Left ventricle myocardium inferior (tissue), 1 donor: ENCODE results near the gene HEXD. TPM values are rescaled to one million over a fixed set of nuclear protein-coding genes. Genes with fewer than 3 reads are reported as not detected.

Experiments used
- DNase-seq: peaks from one replicate; pipeline ENCODE4 v3.0.0-alpha.2; 2020
- H3K27ac ChIP-seq: fragments of 200-600 bp; replicated peaks from 2 replicates; pipeline ENCODE4 v1.8.0; 2021
- H3K27me3 ChIP-seq: fragments of 200-600 bp; 2 replicates; pipeline ENCODE4 v1.8.0; 2021; ENCODE audit warnings: low read depth
- H3K36me3 ChIP-seq: fragments of 200-600 bp; 2 replicates; pipeline ENCODE4 v1.8.0; 2021
- H3K4me1 ChIP-seq: fragments of 200-600 bp; 2 replicates; pipeline ENCODE4 v1.8.0; 2021
- H3K4me3 ChIP-seq: fragments of 200-600 bp; 2 replicates; pipeline ENCODE4 v1.8.0; 2021; ENCODE audit warnings: mild to moderate bottlenecking, moderate library complexity
- H3K9me3 ChIP-seq: fragments of 200-600 bp; replicated peaks from 2 replicates; pipeline ENCODE4 v1.8.0; 2021
- intact Hi-C: fragments of 100-400 bp; cut with micrococcal nuclease; formaldehyde crosslinking; loops from one replicate; pipeline ENCODE4 v1.11.0; 2022
- total RNA-seq: library from RNA; stranded (reverse); fragmentation: NEBNext Ultra II Directional; extraction: Animal tissue kit (Norgen Biotek cat#: 25700); gene quantifications from one replicate; pipeline ENCODE4 v1.2.1, GENCODE V29; 2021
- TF ChIP-seq, protein P1 (sequence below): fragments of 200-600 bp; IDR thresholded peaks from 2 replicates; pipeline ENCODE4 v1.8.0; 2021; ENCODE audit warnings: antibody characterized with exemption, mild to moderate bottlenecking, borderline replicate concordance
- donor health status: DM: no; HTN: yes; CAD: no; lungs with severe emphysema.

The HEXD gene
- total RNA-seq, 1 donor from 2014 or later: 14.1 TPM

DNA sequence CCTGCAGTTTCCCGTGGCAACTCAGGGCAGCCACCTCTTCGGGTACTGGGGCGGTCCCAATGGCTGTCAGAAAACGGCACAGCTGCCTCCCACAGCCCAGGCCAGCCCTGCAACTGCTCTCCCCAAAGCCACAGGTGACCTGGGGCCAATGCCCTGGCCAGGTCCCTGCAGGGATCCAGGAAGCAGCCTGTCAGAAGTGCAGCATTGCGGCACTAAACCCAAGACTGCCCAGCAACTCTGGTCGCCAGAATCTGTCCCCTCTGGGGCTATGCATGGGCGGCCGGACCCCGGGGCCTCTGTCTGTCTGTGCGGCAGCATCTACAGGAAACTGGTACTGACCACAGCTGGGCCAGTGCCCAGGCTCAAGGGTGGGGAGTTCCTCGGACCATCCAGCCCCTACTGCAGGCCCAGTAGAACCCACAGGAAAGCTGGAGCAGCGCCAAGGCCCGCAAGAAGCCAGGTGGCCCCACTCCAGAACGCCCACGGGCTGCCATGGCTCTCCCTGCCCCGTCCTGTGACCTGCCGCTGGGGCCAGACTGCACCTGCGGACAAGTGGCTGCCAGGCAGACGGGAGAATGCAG, 26.9 kb downstream of the HEXD start:
- intact Hi-C loops: no loop called here
- peaks cover 26% of the 10 kb centered on the region for H3K4me1 ChIP-seq
- peak overlapping the region; percentile 12 for H3K27ac ChIP-seq

DNA sequence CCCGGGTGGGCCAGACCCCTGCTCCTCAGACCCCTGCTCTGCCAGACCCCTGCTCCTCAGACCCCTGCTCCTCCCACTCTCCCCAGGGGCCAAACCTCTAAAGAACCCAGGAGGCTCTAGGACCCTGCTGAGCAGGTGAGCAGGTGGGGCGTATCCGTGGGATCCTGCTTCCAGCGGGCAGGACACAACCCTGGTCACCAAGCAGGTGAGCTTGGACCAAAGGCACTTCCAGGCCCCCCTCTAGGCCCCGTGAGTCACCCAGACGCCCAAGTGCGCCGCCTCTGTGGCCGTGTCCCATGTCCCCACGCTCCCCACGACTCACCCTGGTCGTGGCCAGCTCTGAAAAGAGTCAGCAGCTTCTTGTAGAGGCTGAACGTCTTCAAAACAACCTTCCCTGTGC, 27.4 kb downstream of the HEXD start:
- H3K27ac ChIP-seq: peak overlapping the region; percentile 12
- H3K36me3 ChIP-seq: peaks cover 25% of the 10 kb centered on the region
- H3K27me3 ChIP-seq: no peaks in the 10 kb centered on the region
- H3K4me3 ChIP-seq: no peak overlapping the region
- no peaks in the 10 kb centered on the region for H3K9me3 ChIP-seq
- intact Hi-C loops: no loop called here
- TF ChIP-seq, protein P1, sequence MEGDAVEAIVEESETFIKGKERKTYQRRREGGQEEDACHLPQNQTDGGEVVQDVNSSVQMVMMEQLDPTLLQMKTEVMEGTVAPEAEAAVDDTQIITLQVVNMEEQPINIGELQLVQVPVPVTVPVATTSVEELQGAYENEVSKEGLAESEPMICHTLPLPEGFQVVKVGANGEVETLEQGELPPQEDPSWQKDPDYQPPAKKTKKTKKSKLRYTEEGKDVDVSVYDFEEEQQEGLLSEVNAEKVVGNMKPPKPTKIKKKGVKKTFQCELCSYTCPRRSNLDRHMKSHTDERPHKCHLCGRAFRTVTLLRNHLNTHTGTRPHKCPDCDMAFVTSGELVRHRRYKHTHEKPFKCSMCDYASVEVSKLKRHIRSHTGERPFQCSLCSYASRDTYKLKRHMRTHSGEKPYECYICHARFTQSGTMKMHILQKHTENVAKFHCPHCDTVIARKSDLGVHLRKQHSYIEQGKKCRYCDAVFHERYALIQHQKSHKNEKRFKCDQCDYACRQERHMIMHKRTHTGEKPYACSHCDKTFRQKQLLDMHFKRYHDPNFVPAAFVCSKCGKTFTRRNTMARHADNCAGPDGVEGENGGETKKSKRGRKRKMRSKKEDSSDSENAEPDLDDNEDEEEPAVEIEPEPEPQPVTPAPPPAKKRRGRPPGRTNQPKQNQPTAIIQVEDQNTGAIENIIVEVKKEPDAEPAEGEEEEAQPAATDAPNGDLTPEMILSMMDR: no peak
- peaks cover 31% of the 10 kb centered on the region for H3K4me1 ChIP-seq
- DNase-seq: no peak

More for the DNA sequence above, 26.9 kb downstream of the HEXD start:
- DNase-seq: no peak
- Histone ChIP-seq H3K4me3 (no peak overlapping the region), H3K36me3 (peaks cover 25% of the 10 kb centered on the region), H3K9me3 (no peaks in the 10 kb centered on the region), H3K27me3 (no peaks in the 10 kb centered on the region)
- TF ChIP-seq, protein P1: no peak

DNA sequence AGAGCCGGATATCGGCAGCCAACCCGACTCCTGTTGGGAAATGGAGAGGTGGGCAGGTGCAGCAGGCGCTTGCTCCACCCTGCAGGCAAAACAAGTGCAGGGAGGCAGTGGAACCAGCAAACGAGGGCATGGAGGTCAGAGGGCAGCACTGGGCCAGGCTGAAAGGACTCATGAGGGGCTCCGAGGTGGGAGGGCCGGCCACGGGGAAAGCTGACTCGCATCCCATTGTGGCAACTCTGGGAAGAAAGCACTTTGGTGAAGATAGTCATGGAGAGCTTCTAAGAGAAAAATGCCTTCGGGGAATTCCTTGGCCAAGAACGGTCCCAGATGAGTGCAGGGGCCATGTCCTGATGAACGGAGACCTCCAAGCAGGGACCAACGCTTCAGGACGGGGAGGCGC, 28.0 kb downstream of the HEXD start:
- no peak for DNase-seq
- no peak overlapping the region for H3K27ac ChIP-seq
- no peaks in the 10 kb centered on the region for H3K9me3 ChIP-seq
- no peaks in the 10 kb centered on the region for H3K27me3 ChIP-seq
- peaks cover 34% of the 10 kb centered on the region for H3K4me1 ChIP-seq
- intact Hi-C loops: no loop called here
- peaks cover 25% of the 10 kb centered on the region for H3K36me3 ChIP-seq
- TF ChIP-seq, protein P1: no peak
- H3K4me3 ChIP-seq: no peak overlapping the region

DNA sequence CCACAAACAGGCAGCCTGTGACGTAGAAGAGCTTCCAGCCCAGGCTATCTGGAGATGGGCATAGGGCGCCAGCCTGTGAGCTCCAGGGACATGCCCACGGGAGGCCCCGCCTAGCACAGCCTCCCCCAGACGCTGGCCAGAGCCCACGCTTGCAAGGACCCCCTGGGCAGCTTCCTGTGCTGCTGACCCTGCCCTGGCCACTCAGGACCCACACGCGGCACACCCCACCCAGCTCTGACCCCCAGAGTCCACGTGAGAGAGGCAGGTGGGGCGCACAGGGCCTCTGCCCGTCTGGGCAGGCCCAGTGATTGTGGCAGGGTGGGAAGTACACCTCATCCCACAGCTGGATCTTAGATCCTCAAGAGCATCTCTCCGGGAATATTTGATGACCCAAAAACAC, 28.5 kb downstream of the HEXD start:
- no peak overlapping the region for H3K27ac ChIP-seq
- no peak for DNase-seq
- no peaks in the 10 kb centered on the region for H3K27me3 ChIP-seq
- intact Hi-C loops: no loop called here
- H3K4me1 ChIP-seq: peaks cover 40% of the 10 kb centered on the region
- peaks cover 25% of the 10 kb centered on the region for H3K36me3 ChIP-seq
- TF ChIP-seq, protein P1: no peak
- H3K9me3 ChIP-seq: no peaks in the 10 kb centered on the region
- H3K4me3 ChIP-seq: no peak overlapping the region

DNA sequence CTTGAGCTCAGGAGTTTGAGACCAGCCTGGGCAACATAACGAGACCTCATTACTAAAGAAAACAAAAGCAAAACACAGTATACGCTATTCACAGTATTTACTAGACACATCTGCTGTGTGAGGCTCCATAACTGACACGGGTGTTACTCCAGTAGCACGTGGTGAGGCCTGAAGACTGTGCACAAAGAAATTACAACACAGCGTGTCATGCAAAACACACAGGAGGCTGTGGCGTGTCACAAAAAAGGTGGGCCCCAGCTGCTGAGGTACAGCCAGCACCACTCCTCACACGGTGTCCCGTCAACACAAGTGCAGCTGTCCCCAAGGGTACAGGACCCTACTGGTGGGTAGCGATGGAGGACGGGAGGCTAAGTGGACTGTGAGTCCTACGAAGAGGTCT, 29.7 kb downstream of the HEXD start:
- peaks cover 46% of the 10 kb centered on the region for H3K4me1 ChIP-seq
- intact Hi-C loops: no loop called here

More for the DNA sequence above, 29.7 kb downstream of the HEXD start:
- no peak overlapping the region for H3K4me3 ChIP-seq
- no peaks in the 10 kb centered on the region for H3K27me3 ChIP-seq
- peaks cover 15% of the 10 kb centered on the region for H3K36me3 ChIP-seq
- TF ChIP-seq, protein P1: no peak
- no peaks in the 10 kb centered on the region for H3K9me3 ChIP-seq
- H3K27ac ChIP-seq: no peak overlapping the region
- no peak for DNase-seq
